Transverse colon (tissue), 4 donors: ENCODE measurements around the gene SPATA45.

Experiments
- EP300 ChIP-seq: sonication (generic); formaldehyde crosslinking; IDR thresholded peaks from one replicate; pipeline ENCODE4 v1.6.1; 2017; ENCODE audit warnings: antibody characterized with exemption, low read depth
- POLR2A ChIP-seq: fragments of 450-650 bp; IDR thresholded peaks from one replicate; pipeline ENCODE4 v1.6.1; 2016; ENCODE audit warnings: antibody characterized with exemption, mild to moderate bottlenecking, moderate library complexity
- POLR2AphosphoS5 ChIP-seq, 3 donors: sonication (generic); formaldehyde crosslinking; IDR thresholded peaks; one replicate each; pipeline ENCODE4 v1.6.1; 2016; ENCODE audit warnings: antibody characterized with exemption in 3 of 3
- TF ChIP-seq, protein P1 (sequence below), 5 experiments: fragments of 200-600 bp in 3 of 5; fragments of 450-650 bp in 2 of 5; sonication (generic) in 3 of 5; IDR thresholded peaks; 1 replicate in 2 of 5; 2 replicates in 3 of 5; pipeline ENCODE4 v1.5.1; 2016 to 2017; ENCODE audit warnings: antibody characterized with exemption in 5 of 5, inconsistent platforms in 3 of 5, mild to moderate bottlenecking in 2 of 5, moderate library complexity in 1 of 5

DNA sequence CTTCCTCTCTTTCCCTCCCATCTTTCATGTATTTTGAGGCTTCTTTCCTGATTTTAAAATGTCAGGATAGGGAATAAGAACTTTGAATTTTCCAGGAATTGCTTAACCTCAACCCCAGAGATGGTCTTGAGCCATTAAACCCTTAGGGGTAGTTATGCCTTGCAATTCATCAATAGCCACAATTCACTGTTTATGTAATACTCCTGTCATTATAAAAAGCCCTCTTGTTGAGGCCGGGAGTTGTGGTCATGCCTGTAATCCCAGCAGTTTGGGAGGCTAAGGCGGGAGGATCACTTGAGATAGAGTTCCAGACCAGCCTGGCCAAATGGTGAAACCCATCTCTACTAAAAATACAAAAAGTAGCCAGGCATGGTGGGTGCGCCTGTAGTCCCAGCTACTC, 24.5 kb downstream of the SPATA45 start:
- TF ChIP-seq, protein P1, sequence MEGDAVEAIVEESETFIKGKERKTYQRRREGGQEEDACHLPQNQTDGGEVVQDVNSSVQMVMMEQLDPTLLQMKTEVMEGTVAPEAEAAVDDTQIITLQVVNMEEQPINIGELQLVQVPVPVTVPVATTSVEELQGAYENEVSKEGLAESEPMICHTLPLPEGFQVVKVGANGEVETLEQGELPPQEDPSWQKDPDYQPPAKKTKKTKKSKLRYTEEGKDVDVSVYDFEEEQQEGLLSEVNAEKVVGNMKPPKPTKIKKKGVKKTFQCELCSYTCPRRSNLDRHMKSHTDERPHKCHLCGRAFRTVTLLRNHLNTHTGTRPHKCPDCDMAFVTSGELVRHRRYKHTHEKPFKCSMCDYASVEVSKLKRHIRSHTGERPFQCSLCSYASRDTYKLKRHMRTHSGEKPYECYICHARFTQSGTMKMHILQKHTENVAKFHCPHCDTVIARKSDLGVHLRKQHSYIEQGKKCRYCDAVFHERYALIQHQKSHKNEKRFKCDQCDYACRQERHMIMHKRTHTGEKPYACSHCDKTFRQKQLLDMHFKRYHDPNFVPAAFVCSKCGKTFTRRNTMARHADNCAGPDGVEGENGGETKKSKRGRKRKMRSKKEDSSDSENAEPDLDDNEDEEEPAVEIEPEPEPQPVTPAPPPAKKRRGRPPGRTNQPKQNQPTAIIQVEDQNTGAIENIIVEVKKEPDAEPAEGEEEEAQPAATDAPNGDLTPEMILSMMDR (IDR thresholded peaks at IDR 0.05): no peak
- TF ChIP-seq EP300: no peak
- TF ChIP-seq POLR2AphosphoS5 (IDR thresholded peaks at IDR 0.05): no peak
- TF ChIP-seq POLR2A: no peak
